Fibroblast of villous mesenchyme (primary cell): ENCODE data around the gene UNC93B1. TPM values are rescaled to one million over a fixed set of nuclear protein-coding genes. Genes with fewer than 3 reads are reported as not detected.

Experiments used
- DNase-seq: peaks from one replicate; pipeline ENCODE4 v3.0.0-alpha.2; 2010; ENCODE audit warnings: low read depth
- H3K4me3 ChIP-seq: 2 replicates; pipeline ENCODE4 v1.5.1; 2011; ENCODE audit warnings: low read depth, mild to moderate bottlenecking, low read length
- total RNA-seq: library from RNA; depleted of rRNA; stranded (reverse); fragments of >200 nt; gene quantifications from 2 replicates; pipeline ENCODE4 v1.2.3, GENCODE V29; 2012
- TF ChIP-seq, protein P1 (sequence below): IDR thresholded peaks from 2 replicates; pipeline ENCODE4 v1.5.1; 2012; ENCODE audit warnings: low read depth, mild to moderate bottlenecking, low read length; ENCODE audit not compliant: insufficient read depth

Gene UNC93B1
- total RNA-seq, 1 donor: 14.7 TPM

DNA sequence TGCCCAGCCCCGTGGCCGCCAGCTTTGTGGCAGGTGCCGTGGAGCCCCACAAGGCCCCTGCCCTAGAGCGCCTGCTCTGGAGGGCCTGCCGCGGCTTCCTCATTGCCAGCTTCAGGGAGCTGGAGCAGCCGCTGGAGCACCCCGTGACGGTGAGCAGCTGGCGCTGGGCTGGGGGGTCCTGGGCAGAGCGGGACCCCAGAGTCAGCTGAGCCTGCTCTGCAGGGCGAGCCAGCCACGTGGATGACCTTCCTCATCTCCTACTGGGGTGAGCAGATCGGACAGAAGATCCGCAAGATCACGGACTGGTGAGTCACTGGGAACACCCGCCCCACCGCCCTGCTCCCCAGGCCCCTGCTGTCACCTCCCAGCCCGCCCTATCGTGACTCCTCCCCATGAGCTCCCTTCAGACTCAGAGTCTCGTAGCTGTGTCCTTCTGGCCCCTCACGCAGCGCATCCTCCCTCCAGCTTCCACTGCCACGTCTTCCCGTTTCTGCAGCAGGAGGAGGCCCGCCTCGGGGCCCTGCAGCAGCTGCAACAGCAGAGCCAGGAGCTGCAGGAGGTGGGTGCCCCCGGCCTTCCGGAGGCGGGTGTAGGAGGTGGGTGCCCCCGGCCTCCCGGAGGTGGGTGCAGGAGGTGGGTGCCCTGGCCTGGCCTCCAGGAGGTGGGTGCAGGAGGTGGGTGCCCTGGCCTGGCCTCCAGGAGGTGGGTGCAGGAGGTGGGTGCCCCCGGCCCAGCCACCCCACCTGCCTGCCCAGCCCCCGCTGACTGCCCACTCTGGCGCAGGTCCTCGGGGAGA is 39.6 kb upstream of the UNC93B1 start:
- peak overlapping the region; percentile 15 for H3K4me3 ChIP-seq
- DNase-seq: peak; percentile 92
- TF ChIP-seq, protein P1, sequence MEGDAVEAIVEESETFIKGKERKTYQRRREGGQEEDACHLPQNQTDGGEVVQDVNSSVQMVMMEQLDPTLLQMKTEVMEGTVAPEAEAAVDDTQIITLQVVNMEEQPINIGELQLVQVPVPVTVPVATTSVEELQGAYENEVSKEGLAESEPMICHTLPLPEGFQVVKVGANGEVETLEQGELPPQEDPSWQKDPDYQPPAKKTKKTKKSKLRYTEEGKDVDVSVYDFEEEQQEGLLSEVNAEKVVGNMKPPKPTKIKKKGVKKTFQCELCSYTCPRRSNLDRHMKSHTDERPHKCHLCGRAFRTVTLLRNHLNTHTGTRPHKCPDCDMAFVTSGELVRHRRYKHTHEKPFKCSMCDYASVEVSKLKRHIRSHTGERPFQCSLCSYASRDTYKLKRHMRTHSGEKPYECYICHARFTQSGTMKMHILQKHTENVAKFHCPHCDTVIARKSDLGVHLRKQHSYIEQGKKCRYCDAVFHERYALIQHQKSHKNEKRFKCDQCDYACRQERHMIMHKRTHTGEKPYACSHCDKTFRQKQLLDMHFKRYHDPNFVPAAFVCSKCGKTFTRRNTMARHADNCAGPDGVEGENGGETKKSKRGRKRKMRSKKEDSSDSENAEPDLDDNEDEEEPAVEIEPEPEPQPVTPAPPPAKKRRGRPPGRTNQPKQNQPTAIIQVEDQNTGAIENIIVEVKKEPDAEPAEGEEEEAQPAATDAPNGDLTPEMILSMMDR: no peak

DNA sequence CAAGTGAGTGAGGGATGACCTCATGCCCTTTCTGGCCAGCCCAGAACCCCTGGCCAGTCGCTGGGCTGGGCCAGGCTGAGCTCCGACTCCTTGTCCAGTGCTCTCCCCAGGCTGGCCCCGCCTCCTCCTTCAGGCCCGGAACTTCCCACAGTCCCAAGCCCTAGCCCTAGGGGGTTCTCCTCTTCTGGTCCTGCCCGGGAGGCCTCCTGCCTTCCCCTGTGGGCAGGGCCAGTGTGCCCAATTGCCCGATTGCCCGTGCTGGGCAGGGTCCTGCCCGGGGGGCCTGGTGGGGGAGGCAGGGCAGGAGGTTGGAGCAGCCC is 39.1 kb upstream of the UNC93B1 start:
- TF ChIP-seq, protein P1: no peak
- DNase-seq: no peak
- no peak overlapping the region for H3K4me3 ChIP-seq

DNA sequence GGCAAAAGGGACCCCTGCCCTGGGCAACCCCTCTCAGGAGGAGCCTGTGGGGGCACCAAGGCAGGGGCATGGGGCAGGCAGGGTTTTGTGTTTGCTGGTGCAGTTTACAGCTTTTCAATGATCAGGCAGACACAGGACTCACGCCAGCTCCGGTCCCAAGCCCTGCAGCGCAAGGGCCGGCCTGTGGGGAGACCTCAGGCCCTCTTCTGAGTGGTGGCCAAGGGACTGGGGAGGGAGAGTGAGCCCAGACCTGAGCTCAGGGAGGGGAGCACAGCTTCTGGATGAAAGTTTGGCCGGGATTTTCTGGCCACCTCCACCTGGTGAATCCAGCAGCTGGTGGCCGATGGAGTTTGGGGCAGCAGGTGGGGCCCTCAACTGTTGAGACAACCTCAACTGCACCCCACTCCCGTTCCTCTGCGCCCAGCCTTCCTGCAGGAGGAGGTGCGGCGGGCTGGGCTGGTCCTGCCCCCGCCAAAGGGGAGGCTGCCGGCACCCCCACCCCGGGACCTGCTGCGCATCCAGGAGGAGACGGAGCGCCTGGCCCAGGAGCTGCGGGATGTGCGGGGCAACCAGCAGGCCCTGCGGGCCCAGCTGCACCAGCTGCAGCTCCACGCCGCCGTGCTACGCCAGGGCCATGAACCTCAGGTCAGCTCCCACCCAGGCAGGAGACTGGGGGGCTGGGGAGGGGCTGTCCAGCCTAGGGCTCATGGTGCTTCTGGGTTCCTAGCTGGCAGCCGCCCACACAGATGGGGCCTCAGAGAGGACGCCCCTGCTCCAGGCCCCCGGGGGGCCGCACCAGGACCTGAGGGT is 38.5 kb upstream of the UNC93B1 start:
- no peak overlapping the region for H3K4me3 ChIP-seq
- TF ChIP-seq, protein P1: no peak
- DNase-seq: no peak

DNA sequence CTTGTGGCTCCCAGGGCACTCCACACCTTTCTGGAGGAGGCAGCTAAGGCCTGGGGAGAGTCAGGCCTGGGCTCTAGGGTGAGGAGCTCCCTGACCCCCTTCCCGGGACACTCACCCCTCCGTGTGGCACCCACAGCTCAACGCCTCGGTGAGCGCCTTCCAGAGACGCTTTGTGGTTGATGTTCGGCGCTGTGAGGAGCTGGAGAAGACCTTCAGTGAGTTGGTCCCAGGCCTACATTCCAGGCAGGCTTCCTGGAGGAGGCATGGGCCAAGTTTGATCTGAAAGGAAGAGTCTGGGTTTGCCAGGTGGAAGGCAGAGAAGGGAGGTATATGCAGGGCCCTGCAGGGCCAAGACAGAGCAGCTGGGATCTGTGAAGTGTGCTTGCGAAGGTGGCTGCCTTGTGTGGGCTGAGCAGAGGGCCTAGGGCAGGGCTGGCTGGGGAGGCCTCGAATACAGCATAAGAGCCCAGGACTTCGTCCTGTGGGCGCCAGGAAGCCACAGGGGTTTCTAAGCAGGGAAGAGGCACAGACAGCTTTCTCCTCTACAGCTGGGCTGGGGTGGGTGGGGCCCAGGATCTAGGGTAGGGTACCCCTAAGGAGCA is 37.8 kb upstream of the UNC93B1 start:
- TF ChIP-seq, protein P1: no peak
- DNase-seq: no peak

DNA sequence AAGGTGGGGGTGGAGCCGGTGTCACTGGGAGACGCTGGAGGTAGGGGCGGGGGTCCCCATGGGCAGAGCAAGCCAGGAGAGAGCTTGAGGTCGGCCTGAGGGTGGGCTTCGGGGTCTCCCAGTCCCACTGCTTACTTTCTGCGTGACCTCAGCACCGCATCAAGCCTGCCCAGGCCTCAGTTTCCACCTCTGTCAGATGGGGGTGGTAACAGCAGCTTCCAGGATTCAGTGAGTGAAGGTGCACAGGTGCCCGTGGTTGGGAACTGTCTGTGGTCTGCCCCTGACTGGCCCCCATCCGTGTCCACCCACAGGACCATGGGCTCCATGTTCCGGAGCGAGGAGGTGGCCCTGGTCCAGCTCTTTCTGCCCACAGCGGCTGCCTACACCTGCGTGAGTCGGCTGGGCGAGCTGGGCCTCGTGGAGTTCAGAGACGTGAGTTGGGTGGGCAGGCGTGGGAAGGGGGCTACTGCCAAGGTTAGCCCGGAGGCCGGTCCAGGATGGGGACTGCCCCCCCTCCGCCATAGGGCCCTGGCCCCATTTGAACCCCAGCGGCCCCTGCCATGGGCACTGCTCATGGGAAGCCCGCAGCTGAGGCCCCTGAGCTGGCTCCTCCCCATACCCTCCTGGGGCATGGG is 37.2 kb upstream of the UNC93B1 start:
- peak overlapping the region; percentile 85 for H3K4me3 ChIP-seq
- no peak for DNase-seq
- TF ChIP-seq, protein P1: no peak

More for the DNA sequence above, 37.8 kb upstream of the UNC93B1 start:
- H3K4me3 ChIP-seq: no peak overlapping the region

DNA sequence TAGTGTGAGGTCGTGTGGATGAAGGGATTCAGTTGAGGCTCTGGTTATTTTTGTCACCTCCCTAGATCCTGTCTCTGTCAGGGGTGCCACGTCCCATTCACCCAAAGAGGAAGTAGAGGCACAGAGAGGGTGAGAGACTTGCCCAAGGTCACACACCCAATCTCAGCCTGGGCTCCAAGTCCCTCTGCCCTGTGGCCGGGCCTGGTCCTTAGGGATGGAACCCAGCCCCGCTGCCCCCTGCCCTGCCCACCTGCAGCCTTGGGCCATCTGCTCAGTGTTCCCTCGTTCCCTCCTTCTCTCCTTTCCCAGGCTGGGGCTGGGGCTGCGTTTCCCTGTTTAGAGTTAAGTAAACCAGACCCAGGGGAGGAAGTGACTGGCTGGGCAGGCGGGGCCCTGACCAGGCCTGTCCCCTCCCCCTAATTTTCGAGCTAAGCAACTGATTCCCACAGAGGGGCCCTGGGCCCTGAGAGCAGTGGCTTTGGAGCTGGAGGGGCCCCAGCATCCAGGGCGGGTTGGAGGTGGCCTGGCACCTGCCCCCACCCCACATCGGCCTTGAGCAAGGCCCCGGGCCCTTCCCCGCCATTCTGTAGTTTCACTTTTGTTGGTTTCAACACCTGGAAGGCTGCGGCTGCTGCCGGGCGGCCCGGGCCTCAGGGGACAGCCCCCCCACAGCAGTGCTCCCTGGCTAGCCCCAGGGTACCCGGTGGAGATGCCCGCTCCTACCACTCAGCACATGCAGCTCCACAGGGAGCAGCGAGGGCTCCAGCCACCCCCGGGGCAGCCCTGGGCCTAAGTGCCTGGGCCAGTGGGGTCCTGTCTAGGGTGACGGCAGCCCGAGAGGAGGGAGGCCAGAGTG is 36.4 kb upstream of the UNC93B1 start:
- peak; percentile 94 for DNase-seq
- TF ChIP-seq, protein P1: no peak
- H3K4me3 ChIP-seq: peak overlapping the region; percentile 85
